ENCODE measurements around the gene DIAPH3.

Gene DIAPH3

GRCh38 chr13:60155978-60156377, 7.8 kb downstream of the DIAPH3 start:
- DNase-seq (ENCODE audit: low spot score): no peak
- TF ChIP-seq, protein P1, sequence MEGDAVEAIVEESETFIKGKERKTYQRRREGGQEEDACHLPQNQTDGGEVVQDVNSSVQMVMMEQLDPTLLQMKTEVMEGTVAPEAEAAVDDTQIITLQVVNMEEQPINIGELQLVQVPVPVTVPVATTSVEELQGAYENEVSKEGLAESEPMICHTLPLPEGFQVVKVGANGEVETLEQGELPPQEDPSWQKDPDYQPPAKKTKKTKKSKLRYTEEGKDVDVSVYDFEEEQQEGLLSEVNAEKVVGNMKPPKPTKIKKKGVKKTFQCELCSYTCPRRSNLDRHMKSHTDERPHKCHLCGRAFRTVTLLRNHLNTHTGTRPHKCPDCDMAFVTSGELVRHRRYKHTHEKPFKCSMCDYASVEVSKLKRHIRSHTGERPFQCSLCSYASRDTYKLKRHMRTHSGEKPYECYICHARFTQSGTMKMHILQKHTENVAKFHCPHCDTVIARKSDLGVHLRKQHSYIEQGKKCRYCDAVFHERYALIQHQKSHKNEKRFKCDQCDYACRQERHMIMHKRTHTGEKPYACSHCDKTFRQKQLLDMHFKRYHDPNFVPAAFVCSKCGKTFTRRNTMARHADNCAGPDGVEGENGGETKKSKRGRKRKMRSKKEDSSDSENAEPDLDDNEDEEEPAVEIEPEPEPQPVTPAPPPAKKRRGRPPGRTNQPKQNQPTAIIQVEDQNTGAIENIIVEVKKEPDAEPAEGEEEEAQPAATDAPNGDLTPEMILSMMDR (IDR thresholded peaks at IDR 0.05; ENCODE audit: borderline replicate concordance, control extremely low read depth, extremely low read depth, insufficient read depth, missing control alignments): no peak
- in situ Hi-C loops (cut with MboI; ENCODE audit: low sequenced_read_pairs, unreplicated experiment): no loop called here

DNA sequence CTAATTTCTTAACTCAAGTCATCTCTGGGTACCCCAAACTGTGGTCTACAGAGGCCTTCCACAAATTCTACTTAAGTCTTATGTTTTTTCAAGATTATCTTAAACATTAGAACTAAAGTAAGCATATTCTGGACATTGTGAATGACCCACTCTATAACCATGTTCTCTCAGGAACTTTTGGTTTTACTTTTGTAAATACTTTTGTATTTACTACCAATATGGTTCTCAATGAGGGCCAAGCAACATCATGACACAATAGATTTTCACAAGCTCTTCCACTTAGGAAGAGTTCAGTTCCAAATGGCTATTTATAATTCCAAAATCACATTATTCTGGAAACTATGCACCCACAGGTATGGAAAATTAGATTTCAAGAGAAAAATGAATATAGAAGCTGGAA, 10.8 kb downstream of the DIAPH3 start:
- in situ Hi-C loops (cut with MboI; ENCODE audit: low sequenced_read_pairs, unreplicated experiment): no loop called here
- DNase-seq (ENCODE audit: low spot score): no peak
- TF ChIP-seq, protein P1 (IDR thresholded peaks at IDR 0.05; ENCODE audit: borderline replicate concordance, control extremely low read depth, extremely low read depth, insufficient read depth, missing control alignments): no peak

DNA sequence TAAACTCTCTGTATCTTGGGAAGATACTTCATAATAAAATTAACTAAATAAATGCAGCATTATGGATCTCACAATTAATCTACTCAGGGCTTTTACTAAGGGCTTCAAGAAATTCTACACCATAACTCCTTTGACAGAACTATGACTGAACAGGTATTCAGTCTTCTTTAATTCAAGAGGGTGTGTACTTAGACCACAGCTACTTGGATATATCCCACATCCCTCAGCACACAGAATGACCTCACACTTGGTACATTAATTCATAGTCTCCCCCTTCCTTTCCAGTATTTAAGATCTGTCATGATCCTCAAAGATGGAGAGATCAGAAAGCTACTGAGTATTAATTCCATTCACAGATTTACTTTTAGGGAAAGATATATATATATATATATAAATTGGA, 11.6 kb downstream of the DIAPH3 start:
- in situ Hi-C loops (cut with MboI; ENCODE audit: low sequenced_read_pairs, unreplicated experiment): no loop called here
- DNase-seq (ENCODE audit: low spot score): no peak
- TF ChIP-seq, protein P1 (IDR thresholded peaks at IDR 0.05; ENCODE audit: borderline replicate concordance, control extremely low read depth, extremely low read depth, insufficient read depth, missing control alignments): no peak

- in situ Hi-C loops (cut with MboI; ENCODE audit: low sequenced_read_pairs, unreplicated experiment): no loop called here
- DNase-seq (ENCODE audit: low spot score): no peak
- TF ChIP-seq, protein P1 (IDR thresholded peaks at IDR 0.05; ENCODE audit: borderline replicate concordance, control extremely low read depth, extremely low read depth, insufficient read depth, missing control alignments): no peak
Observed at GRCh38 chr13:60150538-60150937, 13.2 kb downstream of the DIAPH3 start.

- DNase-seq (ENCODE audit: low spot score): no peak
- in situ Hi-C loops (cut with MboI; ENCODE audit: low sequenced_read_pairs, unreplicated experiment): no loop called here
- TF ChIP-seq, protein P1 (IDR thresholded peaks at IDR 0.05; ENCODE audit: borderline replicate concordance, control extremely low read depth, extremely low read depth, insufficient read depth, missing control alignments): no peak
Observed at GRCh38 chr13:60148918-60149317, 14.8 kb downstream of the DIAPH3 start.

DNA sequence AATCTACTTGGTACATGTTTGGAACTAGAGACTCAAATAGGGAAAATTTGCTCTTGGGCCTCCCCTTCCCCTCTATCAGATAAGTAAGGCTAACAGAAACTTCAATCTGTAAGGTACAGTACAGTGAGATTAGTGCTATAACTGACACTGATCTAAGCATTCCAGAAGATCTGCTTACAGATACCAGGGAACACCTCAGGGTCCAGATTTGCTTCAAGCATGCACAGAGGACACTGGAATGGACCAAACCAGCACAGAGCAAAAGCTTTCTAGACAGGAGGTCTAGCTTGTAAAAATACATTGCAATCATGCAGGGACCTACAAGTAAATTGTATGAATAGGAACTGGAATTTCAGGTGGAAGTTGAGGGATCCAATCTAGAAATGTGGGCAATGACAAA, 16.4 kb downstream of the DIAPH3 start:
- DNase-seq (ENCODE audit: low spot score): no peak
- in situ Hi-C loops (cut with MboI; ENCODE audit: low sequenced_read_pairs, unreplicated experiment): no loop called here
- TF ChIP-seq, protein P1 (IDR thresholded peaks at IDR 0.05; ENCODE audit: borderline replicate concordance, control extremely low read depth, extremely low read depth, insufficient read depth, missing control alignments): no peak

GRCh38 chr13:60146471-60146870, 17.3 kb downstream of the DIAPH3 start:
- in situ Hi-C loops (cut with MboI; ENCODE audit: low sequenced_read_pairs, unreplicated experiment): no loop called here

More at GRCh38 chr13:60146471-60146870, 17.3 kb downstream of the DIAPH3 start:
- TF ChIP-seq, protein P1 (IDR thresholded peaks at IDR 0.05; ENCODE audit: borderline replicate concordance, control extremely low read depth, extremely low read depth, insufficient read depth, missing control alignments): no peak
- no peak for DNase-seq (ENCODE audit: low spot score)

All from GM13976 (cell line).